ENCODE data around the gene CELA1.
"Not testable (repeated sequence)": the region's sequence is repeated elsewhere in the genome, so short reads cannot be mapped to it uniquely, and the experiment has no call there.

CELA1 gene

DNA sequence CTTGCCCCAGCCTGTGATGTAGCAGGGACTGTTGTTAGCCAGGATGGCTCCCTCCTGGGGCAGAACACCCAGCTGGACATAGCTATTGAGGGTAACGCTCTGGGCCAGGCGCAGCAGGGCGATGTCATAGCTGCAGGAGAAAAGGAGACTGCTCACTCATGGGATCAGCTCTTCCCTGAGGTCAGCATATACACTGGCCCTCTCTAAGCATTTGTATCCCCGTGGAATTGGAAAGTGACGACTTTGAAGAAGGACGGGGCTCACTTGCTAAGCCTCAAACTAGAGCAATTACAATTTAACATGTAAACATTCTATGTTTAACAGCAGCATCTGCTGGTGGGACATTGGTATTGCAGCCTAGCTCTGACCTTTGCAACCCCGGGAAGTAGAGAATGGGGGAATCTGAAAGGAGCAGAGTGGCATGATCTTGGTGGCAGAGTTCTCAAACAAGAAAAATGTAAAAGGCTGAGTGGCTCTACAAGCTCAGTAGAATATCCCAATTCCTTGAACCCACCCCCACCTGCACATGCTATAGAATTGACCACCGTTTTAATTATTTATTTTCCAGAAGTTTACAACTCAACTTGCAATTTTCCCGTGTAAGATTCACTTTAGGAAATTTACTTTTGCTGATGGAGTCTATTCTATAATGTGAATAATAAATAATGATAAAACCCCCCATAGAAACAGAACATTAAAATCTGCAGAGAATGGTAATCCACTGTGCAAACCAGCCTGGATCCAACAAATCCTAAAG, 5.0 kb downstream of the CELA1 start:
- peak; percentile 69 for DNase-seq

DNA sequence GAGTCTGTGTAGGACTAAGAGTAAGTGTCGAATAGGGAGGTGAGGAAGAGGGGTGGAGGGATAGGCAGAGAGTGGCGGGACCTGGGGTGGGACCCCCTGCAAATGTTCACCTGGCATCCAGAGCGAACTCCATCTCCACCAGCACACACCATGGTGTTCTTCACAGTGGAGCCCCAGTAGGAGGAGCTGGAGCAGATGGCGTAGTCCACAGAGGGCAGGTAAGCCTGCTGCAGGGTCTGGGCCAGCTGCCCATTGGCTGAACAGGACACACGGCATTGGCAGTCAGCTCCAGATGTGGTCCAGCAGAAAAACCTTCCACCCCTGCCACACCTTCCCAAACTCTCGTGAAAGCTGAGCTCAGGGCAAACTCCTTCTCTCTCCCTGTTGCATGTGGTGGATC, 6.7 kb downstream of the CELA1 start:
- DNase-seq, result no peak

DNA sequence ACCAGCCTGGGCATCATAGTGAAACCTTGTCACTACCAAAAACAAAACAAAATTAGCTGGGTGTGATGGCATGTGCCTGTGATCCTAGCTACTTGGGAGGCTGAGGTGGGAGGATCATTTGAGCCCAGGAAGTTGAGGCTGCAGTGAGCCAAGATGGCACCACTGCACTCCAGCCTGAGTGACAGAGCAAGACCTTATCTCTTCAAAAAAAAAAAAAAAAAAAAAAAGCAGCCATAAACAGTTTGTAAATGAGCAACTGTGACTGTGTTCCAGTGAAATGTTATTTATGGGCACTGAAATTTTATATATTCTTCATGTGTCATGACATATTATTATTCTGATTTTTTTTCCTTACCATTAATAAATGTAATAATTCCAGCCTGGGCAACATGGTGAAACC, 9.1 kb downstream of the CELA1 start:
- DNase-seq, result not testable (repeated sequence)

DNA sequence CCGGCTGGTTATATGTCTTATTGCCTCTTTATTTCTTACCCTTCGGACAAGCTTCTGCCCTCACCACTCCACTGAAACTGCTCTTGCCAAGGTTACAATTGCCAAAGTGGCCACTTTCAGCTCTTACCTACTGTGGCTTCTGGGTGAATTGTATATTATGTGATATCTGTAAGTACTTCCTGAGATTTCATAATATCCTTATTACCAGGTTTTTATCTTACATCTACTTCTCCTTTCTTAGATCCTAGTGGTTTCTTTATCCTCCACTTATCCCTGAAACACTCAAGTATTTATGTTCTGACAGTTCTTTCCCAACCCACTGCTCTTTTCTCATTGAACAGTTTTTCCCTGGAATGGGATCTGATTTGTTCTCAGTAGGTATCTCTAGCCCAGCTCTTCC, 10.5 kb downstream of the CELA1 start:
- DNase-seq, result no peak

GRCh38 chr12:51334764-51335163, 11.7 kb downstream of the CELA1 start:
- DNase-seq, result no peak

- DNase-seq, result no peak
Measured at GRCh38 chr12:51333536-51333935, 12.9 kb downstream of the CELA1 start.

GRCh38 chr12:51330186-51330585, 16.3 kb downstream of the CELA1 start:
- DNase-seq, result no peak

GRCh38 chr12:51329742-51330141, 16.7 kb downstream of the CELA1 start:
- no peak for DNase-seq

- DNase-seq, result no peak
Measured at GRCh38 chr12:51328587-51328986, 17.9 kb downstream of the CELA1 start.

- no peak for DNase-seq
Measured at GRCh38 chr12:51326698-51327439, 19.6 kb downstream of the CELA1 start.

GRCh38 chr12:51324953-51325352, 21.5 kb downstream of the CELA1 start:
- no peak for DNase-seq

- peak; percentile 74 for DNase-seq
Measured at GRCh38 chr12:51323966-51324895, 22.2 kb downstream of the CELA1 start, which contains the start of gene BIN2. TSS of gene BIN2 (minus strand) at chr12:51324174. CDS start at chr12:51324102, 72 bp downstream.

DNA sequence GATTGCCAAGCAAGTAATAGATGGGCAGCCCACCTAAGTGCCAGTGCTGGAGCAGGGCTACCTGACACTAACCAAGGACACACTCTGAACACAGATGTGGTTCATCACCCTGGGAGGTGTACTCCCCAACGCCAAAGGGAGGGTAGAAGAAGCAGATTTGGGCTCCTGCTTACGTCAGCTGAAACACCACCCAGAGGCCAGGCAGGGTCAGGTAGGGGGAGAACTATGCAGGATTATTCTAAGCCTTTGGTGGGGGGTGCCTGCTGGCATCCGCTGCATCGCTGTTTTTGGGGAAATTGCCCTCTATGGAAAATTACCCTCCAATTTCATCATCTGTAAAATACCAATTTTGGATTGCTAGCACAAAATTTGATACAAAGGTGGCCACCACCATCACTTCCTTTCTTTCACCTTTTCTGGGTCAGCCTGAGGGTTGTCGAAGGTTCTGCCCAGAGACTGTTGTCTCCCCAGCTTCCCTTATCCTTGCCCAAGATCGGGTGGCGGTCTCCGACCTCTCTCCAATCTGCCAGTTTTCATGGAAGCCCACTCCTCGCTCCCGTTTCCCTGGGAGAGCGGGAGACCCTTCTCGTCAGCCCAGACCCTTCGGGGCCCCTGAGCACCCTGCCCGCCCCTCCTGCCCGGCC, 23.0 kb downstream of the CELA1 start:
- peak; percentile 69 for DNase-seq

DNA sequence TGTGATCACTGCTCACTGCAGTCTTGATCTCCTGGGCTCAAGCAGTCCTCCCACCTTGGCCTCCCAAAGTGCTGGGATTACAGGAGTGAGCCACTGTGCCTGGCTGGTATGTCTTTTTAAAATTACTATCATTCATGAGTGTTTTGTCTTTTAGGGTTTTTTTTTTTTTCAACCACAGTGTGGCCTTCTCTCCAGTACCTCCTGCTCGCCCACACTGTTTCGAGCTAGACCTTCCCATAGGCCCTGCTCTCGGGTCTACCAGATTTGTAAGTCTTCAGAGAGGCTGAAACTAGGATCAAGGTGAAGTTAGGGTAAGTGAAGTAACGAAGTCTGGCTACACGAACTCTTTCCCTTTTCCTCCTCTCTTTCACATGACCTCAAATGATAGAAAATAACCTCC, 24.0 kb downstream of the CELA1 start:
- no peak for DNase-seq

- no peak for DNase-seq
Measured at GRCh38 chr12:51321882-51322281, 24.6 kb downstream of the CELA1 start.

DNA sequence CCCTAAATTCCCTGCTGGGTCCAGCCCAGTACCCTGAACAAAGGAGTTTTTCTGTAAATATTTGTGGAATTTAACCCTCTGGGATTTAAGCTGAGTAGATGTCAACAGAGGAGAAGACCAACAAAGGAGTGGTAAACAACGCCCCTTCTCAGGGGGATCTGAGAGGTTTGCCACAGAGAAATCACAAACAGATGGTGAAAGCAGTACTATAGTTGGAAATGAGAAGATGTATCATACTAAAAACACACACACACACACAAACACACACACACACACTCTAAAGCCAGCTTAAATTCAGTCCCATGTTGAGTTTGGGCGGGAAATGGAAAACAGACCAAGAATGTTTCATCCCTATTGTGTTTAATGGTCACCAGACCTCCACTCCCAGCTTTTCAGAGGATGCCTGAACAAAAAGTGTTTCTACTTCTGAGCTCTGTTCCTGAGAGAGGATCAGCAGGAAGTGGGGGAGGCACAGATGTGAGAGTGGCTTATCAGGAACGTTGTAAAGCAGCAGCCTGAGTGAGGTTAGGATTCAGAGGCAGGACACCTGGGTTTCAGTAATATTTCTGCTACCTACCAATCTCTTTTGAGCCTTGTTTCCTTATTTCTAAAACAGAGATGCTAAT, 25.7 kb downstream of the CELA1 start:
- no peak for DNase-seq

DNA sequence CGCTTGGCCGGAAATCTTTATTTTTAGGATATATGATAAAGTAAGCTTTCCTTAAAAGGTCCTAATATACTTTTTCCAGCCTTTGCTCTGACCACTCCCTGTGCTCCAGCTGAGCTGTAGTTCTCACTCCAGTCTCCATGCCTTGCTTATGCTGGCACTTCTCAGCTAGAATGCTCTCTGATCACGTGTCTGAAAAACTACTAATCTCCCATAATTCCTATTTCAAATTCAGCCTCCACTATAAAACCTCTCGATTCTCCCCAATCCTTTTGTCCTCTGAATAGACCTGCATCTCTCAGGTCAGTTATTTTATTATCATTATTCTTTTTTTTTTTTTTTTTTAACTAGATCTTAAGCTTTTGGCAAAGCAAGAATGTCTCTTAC, 26.2 kb downstream of the CELA1 start:
- DNase-seq, result no peak

DNA sequence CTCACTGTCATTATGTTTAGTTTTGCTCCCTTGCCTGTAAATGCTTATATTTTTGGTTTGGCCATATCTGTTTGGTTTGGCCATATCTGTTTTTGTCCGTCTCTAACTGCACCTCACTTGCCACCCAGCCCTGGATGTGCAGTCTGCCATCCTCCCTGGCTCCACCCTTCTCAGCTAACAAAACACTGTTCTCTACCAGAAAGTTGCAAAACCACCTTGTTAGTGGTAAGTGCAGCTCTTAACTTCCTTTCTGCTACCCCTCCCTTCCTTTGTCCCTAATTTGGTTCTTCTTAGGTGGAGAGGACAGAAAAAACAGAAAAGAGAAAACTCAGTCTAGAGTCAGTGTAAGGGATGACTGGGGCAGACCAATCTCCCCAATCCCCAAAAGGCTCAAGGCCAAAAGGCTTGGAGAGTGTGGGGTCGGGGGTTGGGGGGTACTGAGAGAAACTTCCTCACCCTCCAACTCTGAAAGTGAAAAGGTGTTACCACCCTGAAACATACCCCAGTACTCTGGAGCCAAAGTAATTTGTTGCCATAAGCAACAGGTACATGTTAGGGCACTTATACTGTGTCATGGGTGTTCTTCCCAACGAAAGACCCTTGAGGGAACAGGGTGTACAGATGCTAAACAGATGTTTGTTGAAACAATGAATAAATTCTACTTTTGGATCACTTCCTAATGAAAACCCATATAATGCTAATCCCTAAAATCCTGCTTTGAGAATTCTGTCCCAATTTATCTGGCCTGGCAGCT, 27.5 kb downstream of the CELA1 start:
- peak; percentile 74 for DNase-seq

- DNase-seq, result not testable (repeated sequence)
Measured at GRCh38 chr12:51318057-51318806, 28.2 kb downstream of the CELA1 start.

DNA sequence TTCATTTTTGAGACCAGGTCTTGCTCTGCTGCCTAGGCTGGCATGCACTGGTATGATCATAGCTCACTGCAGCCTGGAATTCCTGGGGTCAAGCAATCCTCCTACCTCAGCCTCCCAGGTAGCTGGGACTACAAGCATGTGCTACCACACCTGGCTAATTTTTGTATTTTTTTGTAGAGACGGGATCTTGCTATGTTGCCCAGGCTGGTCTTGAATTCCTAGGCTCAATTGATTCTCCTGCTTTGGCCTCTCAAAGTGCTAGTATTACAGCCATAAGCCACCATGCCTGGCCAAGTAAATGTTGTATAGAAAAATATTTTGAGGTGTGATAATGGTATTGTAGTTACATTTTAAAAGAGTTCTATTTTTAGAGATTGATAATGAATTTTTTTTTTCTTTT, 35.1 kb downstream of the CELA1 start:
- DNase-seq, result no peak
